Measurements from ENCODE around the gene ATP6V0C.

ATP6V0C gene

GRCh38 chr16:2476345-2476720, 37.4 kb upstream of the ATP6V0C start:
- no peak for TF ChIP-seq REST (IDR thresholded peaks at IDR 0.05; ENCODE audit: insufficient read depth in 1 of 2, low read depth in 2 of 2, low read length in 2 of 2)
- TF ChIP-seq POLR2AphosphoS5 (IDR thresholded peaks at IDR 0.05; ENCODE audit: low read depth, low read length) = no peak
- no peak for TF ChIP-seq TAF1 (IDR thresholded peaks at IDR 0.05; ENCODE audit: borderline replicate concordance, insufficient read depth, low read length)
- TF ChIP-seq SIN3A (IDR thresholded peaks at IDR 0.05; ENCODE audit: borderline replicate concordance, insufficient read depth, low read length) = no peak
- TF ChIP-seq FOXP2 (optimal IDR thresholded peaks at IDR 0.05; ENCODE audit: borderline replicate concordance, extremely low read depth, extremely low read length, insufficient read depth) = no peak

DNA sequence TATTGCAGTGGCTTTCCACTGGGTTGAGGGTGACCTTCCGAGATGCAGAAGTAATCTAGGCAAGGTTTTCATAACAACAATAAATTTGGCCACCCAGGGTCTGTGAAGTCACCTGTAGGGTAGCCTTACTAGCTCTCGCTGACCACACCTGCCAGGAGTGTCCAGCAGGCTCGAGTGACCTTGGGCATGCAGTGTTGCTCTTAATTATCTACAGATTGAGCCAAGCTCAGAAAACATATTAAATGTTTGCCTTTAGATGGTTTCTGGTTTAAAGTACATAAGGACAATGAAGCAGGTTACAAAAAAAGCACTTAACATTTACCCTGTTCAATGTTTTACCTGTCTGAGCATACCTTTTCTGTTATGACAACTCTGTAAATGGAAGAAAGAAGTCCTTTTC, 37.0 kb upstream of the ATP6V0C start:
- TF ChIP-seq POLR2AphosphoS5 (IDR thresholded peaks at IDR 0.05; ENCODE audit: low read depth, low read length) (no peak), FOXP2 (optimal IDR thresholded peaks at IDR 0.05; ENCODE audit: borderline replicate concordance, extremely low read depth, extremely low read length, insufficient read depth) (no peak), REST (IDR thresholded peaks at IDR 0.05; ENCODE audit: insufficient read depth in 1 of 2, low read depth in 2 of 2, low read length in 2 of 2) (no peak), TAF1 (IDR thresholded peaks at IDR 0.05; ENCODE audit: borderline replicate concordance, insufficient read depth, low read length) (no peak), SIN3A (IDR thresholded peaks at IDR 0.05; ENCODE audit: borderline replicate concordance, insufficient read depth, low read length) (no peak)

GRCh38 chr16:2477327-2477726, 36.4 kb upstream of the ATP6V0C start:
- TF ChIP-seq POLR2AphosphoS5 (IDR thresholded peaks at IDR 0.05; ENCODE audit: low read depth, low read length) (no peak), SIN3A (IDR thresholded peaks at IDR 0.05; ENCODE audit: borderline replicate concordance, insufficient read depth, low read length) (no peak), TAF1 (IDR thresholded peaks at IDR 0.05; ENCODE audit: borderline replicate concordance, insufficient read depth, low read length) (no peak), FOXP2 (optimal IDR thresholded peaks at IDR 0.05; ENCODE audit: borderline replicate concordance, extremely low read depth, extremely low read length, insufficient read depth) (no peak), REST (IDR thresholded peaks at IDR 0.05; ENCODE audit: insufficient read depth in 1 of 2, low read depth in 2 of 2, low read length in 2 of 2) (no peak)

- no peak for TF ChIP-seq FOXP2 (optimal IDR thresholded peaks at IDR 0.05; ENCODE audit: borderline replicate concordance, extremely low read depth, extremely low read length, insufficient read depth)
- no peak for TF ChIP-seq TAF1 (IDR thresholded peaks at IDR 0.05; ENCODE audit: borderline replicate concordance, insufficient read depth, low read length)
- TF ChIP-seq SIN3A (IDR thresholded peaks at IDR 0.05; ENCODE audit: borderline replicate concordance, insufficient read depth, low read length) = no peak
- no peak for TF ChIP-seq REST (IDR thresholded peaks at IDR 0.05; ENCODE audit: insufficient read depth in 1 of 2, low read depth in 2 of 2, low read length in 2 of 2)
- TF ChIP-seq POLR2AphosphoS5 (IDR thresholded peaks at IDR 0.05; ENCODE audit: low read depth, low read length) = no peak
Observed at GRCh38 chr16:2478279-2478678, 35.5 kb upstream of the ATP6V0C start.

DNA sequence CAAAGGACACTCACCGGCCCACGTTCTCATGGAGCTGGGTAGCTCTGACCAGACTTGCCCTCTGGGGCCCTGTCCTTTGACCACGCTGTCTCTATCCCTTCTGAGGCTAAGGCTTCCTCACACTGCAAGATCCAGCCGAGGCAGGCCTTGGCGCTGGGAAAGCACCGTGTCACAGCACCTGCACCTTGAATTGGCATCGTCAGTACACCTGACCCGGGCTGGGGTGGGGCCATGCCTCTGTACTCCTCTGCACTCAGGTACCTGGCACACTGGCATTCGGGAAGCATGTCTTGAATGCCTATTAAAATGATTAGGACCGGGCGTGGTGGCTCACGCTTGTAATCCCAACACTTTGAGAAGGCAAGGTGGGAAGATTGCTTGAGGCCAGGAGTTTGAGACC, 32.8 kb upstream of the ATP6V0C start:
- no peak for TF ChIP-seq FOXP2 (optimal IDR thresholded peaks at IDR 0.05; ENCODE audit: borderline replicate concordance, extremely low read depth, extremely low read length, insufficient read depth)
- no peak for TF ChIP-seq POLR2AphosphoS5 (IDR thresholded peaks at IDR 0.05; ENCODE audit: low read depth, low read length)
- no peak for TF ChIP-seq REST (IDR thresholded peaks at IDR 0.05; ENCODE audit: insufficient read depth in 1 of 2, low read depth in 2 of 2, low read length in 2 of 2)
- no peak for TF ChIP-seq TAF1 (IDR thresholded peaks at IDR 0.05; ENCODE audit: borderline replicate concordance, insufficient read depth, low read length)
- TF ChIP-seq SIN3A (IDR thresholded peaks at IDR 0.05; ENCODE audit: borderline replicate concordance, insufficient read depth, low read length) = no peak

Measured in PFSK-1 (cell line).